Osteocyte (in vitro differentiated cells): Measurements from ENCODE around the gene HOXA6. TPM values are rescaled to one million over a fixed set of nuclear protein-coding genes. Genes with fewer than 3 reads are reported as not detected.

Experiments used
- DNase-seq: peaks from one replicate; pipeline ENCODE4 v3.0.0; 2021; ENCODE audit warnings: mixed read lengths; ENCODE audit not compliant: unreplicated experiment; ENCODE audit errors: extremely low spot score
- H3K27ac Mint-ChIP-seq: one replicate; pipeline ENCODE4 v1.8.0; 2021; ENCODE audit warnings: mild to moderate bottlenecking, mixed read lengths; ENCODE audit not compliant: unreplicated experiment
- H3K27me3 Mint-ChIP-seq: one replicate; pipeline ENCODE4 v1.8.0; 2021; ENCODE audit warnings: mixed read lengths; ENCODE audit not compliant: unreplicated experiment
- H3K36me3 Mint-ChIP-seq: one replicate; pipeline ENCODE4 v1.8.0; 2021; ENCODE audit warnings: mixed read lengths; ENCODE audit not compliant: unreplicated experiment
- H3K4me1 Mint-ChIP-seq: one replicate; pipeline ENCODE4 v1.8.0; 2021; ENCODE audit warnings: mixed read lengths; ENCODE audit not compliant: unreplicated experiment
- H3K4me3 Mint-ChIP-seq: one replicate; pipeline ENCODE4 v1.8.0; 2021; ENCODE audit warnings: mild to moderate bottlenecking, moderate library complexity, mixed read lengths; ENCODE audit not compliant: unreplicated experiment
- H3K9me3 Mint-ChIP-seq: one replicate; pipeline ENCODE4 v1.8.0; 2021; ENCODE audit warnings: mixed read lengths; ENCODE audit not compliant: unreplicated experiment
- total RNA-seq: library from RNA; stranded (reverse); gene quantifications from 2 replicates; pipeline ENCODE4 v1.2.1, GENCODE V29; 2021
- TF ChIP-seq, protein P1 (sequence below): fragments of 200-600 bp; sonication (generic); IDR thresholded peaks from 2 replicates; pipeline ENCODE4 v1.5.0; 2021; ENCODE audit warnings: antibody characterized with exemption, mild to moderate bottlenecking, moderate library complexity

HOXA6 gene
- total RNA-seq, 1 donor from 2014 or later, result not detected

DNA sequence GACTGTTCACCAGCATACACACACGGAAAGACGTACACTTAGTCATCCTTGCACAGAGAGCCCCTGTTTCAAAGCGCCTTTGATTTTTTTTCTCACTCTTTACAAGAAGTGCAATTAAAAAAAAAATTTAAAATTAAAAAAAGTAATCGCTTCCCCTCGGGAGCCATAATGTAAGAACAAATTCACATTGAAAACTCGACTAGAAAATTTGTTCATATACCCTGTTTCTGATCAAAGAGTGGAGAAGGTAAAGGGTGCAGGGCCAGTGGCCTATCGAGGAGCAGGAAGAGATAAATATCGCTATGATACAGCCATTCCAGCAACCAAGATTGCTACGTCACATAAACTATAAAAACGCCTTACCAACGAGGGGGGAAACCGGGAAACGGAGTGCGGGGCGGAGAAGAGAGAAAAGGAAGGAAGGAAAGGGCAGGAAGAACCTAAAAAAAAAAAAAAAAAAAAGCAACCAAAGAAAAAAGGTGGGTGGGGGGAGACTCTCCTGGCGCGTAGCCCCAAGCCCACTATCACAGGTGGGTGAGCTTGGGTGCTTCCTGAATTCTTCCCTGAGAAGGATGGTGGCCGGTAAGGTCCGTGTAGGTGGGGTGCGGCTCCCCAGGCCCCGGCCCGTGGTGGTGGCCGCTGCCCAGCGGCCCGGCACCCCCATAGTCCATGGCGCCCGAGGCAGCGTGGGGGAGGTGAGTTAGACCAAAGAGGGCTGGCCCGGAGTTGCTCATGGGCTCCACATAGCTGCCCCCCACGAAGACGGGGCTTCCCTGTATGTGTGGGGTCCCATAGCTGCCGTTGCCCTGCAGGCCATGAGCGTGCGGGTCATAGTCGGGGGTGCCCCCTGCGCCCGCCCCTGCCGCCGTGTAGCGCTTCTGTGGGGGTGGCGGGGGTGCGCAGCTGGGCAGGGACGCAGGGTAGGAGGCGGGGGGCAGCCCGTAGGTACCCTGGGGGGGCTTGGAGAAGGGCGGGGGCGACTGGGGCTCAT, 39.9 kb downstream of the HOXA6 start:
- Mint-ChIP-seq H3K4me3 (no peak overlapping the region), H3K36me3 (peaks cover 3% of the 10 kb centered on the region), H3K27me3 (peaks cover 94% of the 10 kb centered on the region), H3K4me1 (peaks cover 11% of the 10 kb centered on the region), H3K27ac (no peak overlapping the region), H3K9me3 (no peaks in the 10 kb centered on the region)
- DNase-seq, result peak; percentile 70
- TF ChIP-seq, protein P1, sequence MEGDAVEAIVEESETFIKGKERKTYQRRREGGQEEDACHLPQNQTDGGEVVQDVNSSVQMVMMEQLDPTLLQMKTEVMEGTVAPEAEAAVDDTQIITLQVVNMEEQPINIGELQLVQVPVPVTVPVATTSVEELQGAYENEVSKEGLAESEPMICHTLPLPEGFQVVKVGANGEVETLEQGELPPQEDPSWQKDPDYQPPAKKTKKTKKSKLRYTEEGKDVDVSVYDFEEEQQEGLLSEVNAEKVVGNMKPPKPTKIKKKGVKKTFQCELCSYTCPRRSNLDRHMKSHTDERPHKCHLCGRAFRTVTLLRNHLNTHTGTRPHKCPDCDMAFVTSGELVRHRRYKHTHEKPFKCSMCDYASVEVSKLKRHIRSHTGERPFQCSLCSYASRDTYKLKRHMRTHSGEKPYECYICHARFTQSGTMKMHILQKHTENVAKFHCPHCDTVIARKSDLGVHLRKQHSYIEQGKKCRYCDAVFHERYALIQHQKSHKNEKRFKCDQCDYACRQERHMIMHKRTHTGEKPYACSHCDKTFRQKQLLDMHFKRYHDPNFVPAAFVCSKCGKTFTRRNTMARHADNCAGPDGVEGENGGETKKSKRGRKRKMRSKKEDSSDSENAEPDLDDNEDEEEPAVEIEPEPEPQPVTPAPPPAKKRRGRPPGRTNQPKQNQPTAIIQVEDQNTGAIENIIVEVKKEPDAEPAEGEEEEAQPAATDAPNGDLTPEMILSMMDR, result no peak

DNA sequence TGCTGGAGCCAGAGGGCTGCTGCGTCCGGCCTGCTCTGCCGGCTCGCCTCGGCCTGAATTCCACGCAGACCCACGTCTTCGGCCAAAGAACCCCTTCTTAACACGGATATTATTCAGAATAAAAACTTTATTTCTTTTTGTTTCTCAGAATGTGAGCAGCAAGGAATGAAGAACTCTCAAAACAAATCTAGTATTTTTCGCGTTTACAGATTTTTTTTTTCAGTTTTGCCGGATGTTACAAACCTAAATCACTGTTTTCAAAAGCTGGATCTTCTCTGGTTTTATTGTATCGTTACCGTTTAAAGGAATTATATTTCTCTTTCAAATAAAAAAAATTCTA, 40.7 kb downstream of the HOXA6 start:
- Mint-ChIP-seq H3K36me3 (peaks cover 3% of the 10 kb centered on the region), H3K4me1 (peaks cover 11% of the 10 kb centered on the region), H3K4me3 (no peak overlapping the region), H3K9me3 (no peaks in the 10 kb centered on the region), H3K27me3 (peaks cover 93% of the 10 kb centered on the region), H3K27ac (no peak overlapping the region)
- TF ChIP-seq, protein P1, result no peak
- DNase-seq, result no peak

DNA sequence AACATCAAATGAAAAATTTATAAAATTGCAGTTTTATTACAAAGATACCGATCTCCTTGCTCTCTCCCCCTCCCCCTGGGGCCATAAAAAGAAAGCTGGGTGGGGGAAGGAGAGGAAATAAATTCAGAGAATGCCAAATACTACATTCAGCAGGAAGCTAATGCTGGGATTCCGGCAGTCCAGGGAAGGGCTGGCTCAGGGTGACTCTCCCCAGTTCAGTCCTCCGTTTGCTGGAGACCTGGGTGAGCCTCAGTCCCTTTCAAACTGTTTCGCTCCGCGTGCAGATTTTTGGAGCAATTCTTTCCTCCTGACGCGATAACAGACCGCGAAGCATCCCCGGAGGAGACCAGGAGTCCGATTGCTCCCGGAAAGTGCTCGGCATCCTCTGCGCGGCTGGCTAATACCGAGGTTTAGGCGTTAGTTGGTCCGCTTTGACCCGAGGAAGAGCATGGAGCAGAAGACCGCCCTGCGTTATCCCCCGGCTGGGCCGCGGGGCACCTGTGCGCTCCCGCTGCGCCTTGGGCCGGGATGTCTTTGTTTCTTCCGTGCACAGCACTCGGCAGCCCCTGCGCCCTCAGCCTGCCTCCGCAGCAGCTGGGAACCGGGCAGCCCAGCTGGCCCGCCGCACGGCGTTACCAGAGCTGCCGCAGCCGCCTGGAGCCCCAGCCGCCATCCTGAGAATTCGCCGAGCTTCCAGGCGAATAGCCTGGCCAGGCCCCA, 41.2 kb downstream of the HOXA6 start:
- Mint-ChIP-seq H3K9me3 (no peaks in the 10 kb centered on the region), H3K36me3 (peaks cover 3% of the 10 kb centered on the region), H3K4me3 (no peak overlapping the region), H3K27ac (no peak overlapping the region), H3K4me1 (peaks cover 16% of the 10 kb centered on the region), H3K27me3 (peaks cover 93% of the 10 kb centered on the region)
- TF ChIP-seq, protein P1, result no peak
- DNase-seq, result peak; percentile 69

DNA sequence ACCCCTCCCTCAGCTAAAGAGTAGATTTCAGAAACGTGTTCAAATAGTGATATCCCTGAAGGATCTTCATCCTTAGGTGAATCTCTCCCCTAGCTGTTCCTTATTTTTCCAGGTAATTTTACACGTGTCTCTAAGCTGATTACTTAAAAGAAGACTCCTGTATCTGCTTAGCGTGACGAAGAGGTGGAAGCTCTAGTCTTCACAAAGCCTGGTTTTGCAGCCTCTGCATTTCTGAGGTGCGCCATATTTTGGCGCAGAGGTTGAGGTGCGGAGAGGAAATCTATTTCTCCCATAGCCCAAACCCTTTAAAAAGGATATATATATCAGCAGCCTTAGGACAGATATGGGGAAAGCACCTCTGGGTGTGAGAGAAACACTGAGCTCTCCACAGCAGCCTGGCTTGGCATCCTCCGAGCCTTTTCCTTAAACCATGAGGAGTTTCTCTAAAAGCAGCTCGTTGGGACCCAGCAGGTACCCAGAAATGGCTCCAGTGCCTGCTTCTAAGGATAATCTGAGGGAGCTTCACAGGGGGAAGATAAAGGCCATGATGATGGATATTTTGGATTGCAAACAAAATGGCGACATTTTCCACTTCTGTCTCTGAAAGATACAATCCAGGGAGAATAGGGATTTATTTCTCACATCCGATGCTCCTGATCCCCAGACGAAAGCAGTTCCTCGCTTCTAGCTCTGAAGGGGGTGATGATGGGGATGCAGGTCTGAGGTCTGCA, 42.1 kb downstream of the HOXA6 start:
- Mint-ChIP-seq H3K27ac (no peak overlapping the region), H3K4me3 (no peak overlapping the region), H3K27me3 (peaks cover 93% of the 10 kb centered on the region), H3K36me3 (peaks cover 3% of the 10 kb centered on the region), H3K9me3 (no peaks in the 10 kb centered on the region), H3K4me1 (peaks cover 15% of the 10 kb centered on the region)
- peak; percentile 48 for DNase-seq
- TF ChIP-seq, protein P1, result no peak
